Gastroesophageal sphincter (tissue), 4 donors: ENCODE measurements around the gene NOTO. TPM values are rescaled to one million over a fixed set of nuclear protein-coding genes. Genes with fewer than 3 reads are reported as not detected.

Source experiments
- ATAC-seq: fragments of 150-250 bp; one replicate; pipeline ENCODE4 v1.9.1; 2016; ENCODE audit warnings: mild to moderate bottlenecking, moderate library complexity
- H3K27ac ChIP-seq, 4 donors: fragments of 200-600 bp; sonication (generic) in 3 of 4; 1 replicate in 3 of 4; 2 replicates in 1 of 4; pipeline ENCODE4 v1.5.1; 2016 to 2019
- H3K27me3 ChIP-seq: fragments of 200-600 bp; sonication (generic); one replicate; pipeline ENCODE4 v1.5.1; 2019
- H3K36me3 ChIP-seq, 2 donors: fragments of 200-600 bp; sonication (generic); one replicate each; pipeline ENCODE4 v1.5.1; 2019; ENCODE audit warnings: control low read depth in 1 of 2
- H3K4me1 ChIP-seq, 3 donors: fragments of 200-600 bp; sonication (generic); 1 replicate in 2 of 3; 2 replicates in 1 of 3; pipeline ENCODE4 v1.5.1; 2016 to 2019; ENCODE audit warnings: control low read depth in 2 of 3
- H3K4me3 ChIP-seq, 2 donors: fragments of 200-600 bp; sonication (generic); one replicate each; pipeline ENCODE4 v1.5.1; 2019; ENCODE audit warnings: mild to moderate bottlenecking in 1 of 2, moderate library complexity in 1 of 2
- H3K9me3 ChIP-seq, 3 donors: fragments of 200-600 bp; sonication (generic); one replicate each; pipeline ENCODE4 v1.5.1; 2017 to 2019; ENCODE audit warnings: control low read depth in 2 of 3
- CTCF ChIP-seq, 4 experiments: fragments of 200-600 bp in 2 of 4; fragments of 450-650 bp in 2 of 4; sonication (generic) in 1 of 4; IDR thresholded peaks; one replicate each; pipeline ENCODE4 v1.5.1; 2017 to 2019; ENCODE audit warnings: antibody characterized with exemption in 4 of 4, mild to moderate bottlenecking in 2 of 4, moderate library complexity in 2 of 4
- EP300 ChIP-seq: sonication (generic); formaldehyde crosslinking; IDR thresholded peaks from one replicate; pipeline ENCODE4 v1.6.1; 2017; ENCODE audit warnings: antibody characterized with exemption, mild to moderate bottlenecking
- POLR2A ChIP-seq, 2 donors: fragments of 450-650 bp; IDR thresholded peaks; one replicate each; pipeline ENCODE4 v1.6.1; 2017; ENCODE audit warnings: antibody characterized with exemption in 2 of 2, mild to moderate bottlenecking in 2 of 2, moderate library complexity in 1 of 2
- POLR2AphosphoS5 ChIP-seq: sonication (generic); formaldehyde crosslinking; IDR thresholded peaks from one replicate; pipeline ENCODE4 v1.6.1; 2017; ENCODE audit warnings: antibody characterized with exemption
- whole genome bisulfite sequencing, 2 donors: methylation state at CpG; one replicate each; pipeline ENCODE4 v1.1.5; 2018; ENCODE audit warnings: low coverage in 1 of 2; 5-methylcytosine and 5-hydroxymethylcytosine counted together
- total RNA-seq, 4 donors: library from RNA; depleted of rRNA; stranded (reverse); fragments of >200 nt; gene quantifications; one replicate each; pipeline ENCODE4 v1.1.0, GENCODE V29; 2016

The NOTO gene
- total RNA-seq, 4 donors from 2014 or later: not detected

GRCh38 chr2:73208258-73208657, 5.9 kb downstream of the NOTO start:
- H3K27me3 ChIP-seq: peaks cover 45% of the 10 kb centered on the region
- 80% methylated on average over 1 of the region's 3 CpGs; no CpG with 5 or more reads in 1 of the 2 donors for WGBS, 2 donors
- ATAC-seq: no peak

GRCh38 chr2:73210019-73210418, 7.6 kb downstream of the NOTO start:
- peaks cover 27% of the 10 kb centered on the region for H3K27me3 ChIP-seq
- H3K4me1 ChIP-seq: peaks cover 0 to 29% (median 3%) of the 10 kb centered on the region in 3 donors
- H3K36me3 ChIP-seq: no peaks in the 10 kb centered on the region
- no peaks in the 10 kb centered on the region for H3K9me3 ChIP-seq
- no peak for ATAC-seq
- TF ChIP-seq POLR2AphosphoS5 (no peak), EP300 (no peak), POLR2A (IDR thresholded peaks at IDR 0.05) (no peak), CTCF (IDR thresholded peaks at IDR 0.05) (no peak)
- H3K4me3 ChIP-seq: no peak overlapping the region
- 64 to 73% methylated on average over 3 to 4 of the region's 4 CpGs for WGBS, 2 donors
- H3K27ac ChIP-seq: no peak overlapping the region

More at GRCh38 chr2:73208258-73208657, 5.9 kb downstream of the NOTO start:
- Histone ChIP-seq H3K36me3 (no peaks in the 10 kb centered on the region), H3K4me3 (no peak overlapping the region), H3K4me1 (peaks cover 0 to 15% (median 3%) of the 10 kb centered on the region in 3 donors), H3K9me3 (no peaks in the 10 kb centered on the region), H3K27ac (no peak overlapping the region)
- TF ChIP-seq CTCF (IDR thresholded peaks at IDR 0.05) (no peak), POLR2AphosphoS5 (no peak)

GRCh38 chr2:73210696-73211095, 8.3 kb downstream of the NOTO start:
- H3K36me3 ChIP-seq: no peaks in the 10 kb centered on the region

GRCh38 chr2:73212098-73212447, 9.7 kb downstream of the NOTO start:
- Histone ChIP-seq H3K27me3 (peaks cover 8% of the 10 kb centered on the region), H3K27ac (peak overlapping the region in 2 of 4 donors; percentile 14 to 79), H3K4me3 (no peak overlapping the region), H3K36me3 (no peaks in the 10 kb centered on the region), H3K9me3 (no peaks in the 10 kb centered on the region), H3K4me1 (peaks cover 0 to 36% (median 3%) of the 10 kb centered on the region in 3 donors)
- TF ChIP-seq POLR2A (IDR thresholded peaks at IDR 0.05): no peak
- TF ChIP-seq CTCF (IDR thresholded peaks at IDR 0.05): no peak
- no peak for TF ChIP-seq POLR2AphosphoS5
- no peak for TF ChIP-seq EP300
- 55 to 59% methylated on average over 3 to 5 of the region's 7 CpGs for WGBS, 2 donors
- no peak for ATAC-seq

More at GRCh38 chr2:73210696-73211095, 8.3 kb downstream of the NOTO start:
- 86 to 90% methylated on average over 2 of the region's 6 CpGs for WGBS, 2 donors
- peaks cover 20% of the 10 kb centered on the region for H3K27me3 ChIP-seq
- no peak overlapping the region for H3K27ac ChIP-seq
- TF ChIP-seq CTCF (IDR thresholded peaks at IDR 0.05) (no peak), POLR2AphosphoS5 (no peak), EP300 (no peak), POLR2A (IDR thresholded peaks at IDR 0.05) (no peak)
- H3K4me3 ChIP-seq: no peak overlapping the region
- no peaks in the 10 kb centered on the region for H3K9me3 ChIP-seq
- ATAC-seq: no peak
- H3K4me1 ChIP-seq: peaks cover 0 to 36% (median 3%) of the 10 kb centered on the region in 3 donors

GRCh38 chr2:73212448-73213176, 10.2 kb downstream of the NOTO start:
- H3K9me3 ChIP-seq: no peaks in the 10 kb centered on the region
- H3K4me1 ChIP-seq: peaks cover 0 to 36% (median 3%) of the 10 kb centered on the region in 3 donors
- H3K27me3 ChIP-seq: peaks cover 2% of the 10 kb centered on the region
- TF ChIP-seq POLR2A (IDR thresholded peaks at IDR 0.05) (no peak), POLR2AphosphoS5 (no peak), CTCF (IDR thresholded peaks at IDR 0.05) (peak in 3 of 4 experiments; percentile 75 to 93 (median 78)), EP300 (no peak)
- WGBS, 2 donors: 55 to 80% methylated on average over 2 to 16 of the region's 20 CpGs
- H3K36me3 ChIP-seq: no peaks in the 10 kb centered on the region
- peak overlapping the region in 2 of 4 donors; percentile 75 to 79 for H3K27ac ChIP-seq
- peak; percentile 69 for ATAC-seq
- no peak overlapping the region for H3K4me3 ChIP-seq
